Measurements from ENCODE around the gene TMPRSS11D.

The TMPRSS11D gene, protein sequence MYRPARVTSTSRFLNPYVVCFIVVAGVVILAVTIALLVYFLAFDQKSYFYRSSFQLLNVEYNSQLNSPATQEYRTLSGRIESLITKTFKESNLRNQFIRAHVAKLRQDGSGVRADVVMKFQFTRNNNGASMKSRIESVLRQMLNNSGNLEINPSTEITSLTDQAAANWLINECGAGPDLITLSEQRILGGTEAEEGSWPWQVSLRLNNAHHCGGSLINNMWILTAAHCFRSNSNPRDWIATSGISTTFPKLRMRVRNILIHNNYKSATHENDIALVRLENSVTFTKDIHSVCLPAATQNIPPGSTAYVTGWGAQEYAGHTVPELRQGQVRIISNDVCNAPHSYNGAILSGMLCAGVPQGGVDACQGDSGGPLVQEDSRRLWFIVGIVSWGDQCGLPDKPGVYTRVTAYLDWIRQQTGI

DNA sequence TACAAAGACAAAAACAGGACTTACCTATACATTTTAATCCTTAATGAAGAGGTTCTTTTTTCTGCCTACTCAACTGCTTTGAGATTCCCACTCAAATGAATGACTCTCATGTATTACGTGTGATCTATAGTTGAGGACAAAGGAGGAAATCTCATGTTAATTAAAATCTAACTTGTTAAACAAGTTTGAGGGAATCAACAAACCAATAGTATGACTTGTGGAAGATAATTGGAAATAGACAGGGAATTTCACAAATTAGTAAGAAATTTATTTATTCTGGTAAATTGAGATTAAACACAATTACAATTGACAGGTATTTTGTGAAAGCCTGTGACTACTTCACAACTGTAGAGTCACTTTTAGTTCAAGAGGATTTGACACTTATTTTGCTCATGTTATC is at the start of gene TMPRSS11D:
TMPRSS11D (minus strand) TSS at position 101 of the 400 bp plus-strand sequence; CDS start at position 32, 69 bp downstream.
- DNase-seq (ENCODE audit: low read depth in 2 of 2), result no peak

GRCh38 chr4:67933038-67933437 is 49.2 kb upstream of the TMPRSS11D start:
- no peak for DNase-seq (ENCODE audit: low read depth in 2 of 2)

DNA sequence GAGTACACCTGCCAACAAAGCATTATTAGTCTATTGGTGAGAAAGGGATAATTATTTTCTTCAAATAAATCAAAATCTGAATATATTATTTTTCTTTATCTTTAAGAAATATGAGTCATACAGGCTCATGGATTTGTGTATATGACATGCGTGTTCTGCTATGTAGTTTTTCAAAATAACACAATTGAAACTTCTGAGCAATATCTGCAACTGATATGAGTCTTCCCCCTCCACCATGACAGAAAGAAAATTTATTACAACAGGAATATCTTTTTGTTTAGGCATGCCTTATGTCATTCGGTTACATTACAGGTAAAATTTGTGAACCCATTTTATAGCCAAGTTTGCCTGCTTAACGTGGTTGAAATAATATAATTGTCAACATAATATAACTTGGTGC is 47.5 kb upstream of the TMPRSS11D start:
- no peak for DNase-seq (ENCODE audit: low read depth in 2 of 2)

DNA sequence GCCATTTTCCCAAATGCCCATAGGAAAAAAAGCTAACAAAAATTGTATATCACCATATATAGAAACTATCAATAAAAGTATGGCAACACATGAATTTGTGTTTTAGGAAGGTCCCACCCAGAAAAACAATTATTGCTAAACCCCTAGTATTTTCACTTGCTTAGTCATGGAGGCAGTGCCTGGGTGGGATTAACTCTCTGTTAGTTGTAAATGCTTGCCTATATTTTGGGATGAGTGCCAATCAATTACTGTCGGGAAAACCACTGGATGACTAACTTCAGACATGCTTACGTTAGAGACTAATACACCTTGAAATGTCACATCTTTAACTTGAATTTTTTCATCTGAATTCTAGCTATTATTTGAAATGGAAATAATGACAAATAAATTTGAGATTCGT is 45.6 kb upstream of the TMPRSS11D start:
- DNase-seq (ENCODE audit: low read depth in 2 of 2), result no peak

- no peak for DNase-seq (ENCODE audit: low read depth in 2 of 2)
These were observed 44.7 kb upstream of the TMPRSS11D start for GRCh38 chr4:67928546-67928945.

- no peak for DNase-seq (ENCODE audit: low read depth in 2 of 2)
These were observed 43.4 kb upstream of the TMPRSS11D start for GRCh38 chr4:67927251-67927650.

DNA sequence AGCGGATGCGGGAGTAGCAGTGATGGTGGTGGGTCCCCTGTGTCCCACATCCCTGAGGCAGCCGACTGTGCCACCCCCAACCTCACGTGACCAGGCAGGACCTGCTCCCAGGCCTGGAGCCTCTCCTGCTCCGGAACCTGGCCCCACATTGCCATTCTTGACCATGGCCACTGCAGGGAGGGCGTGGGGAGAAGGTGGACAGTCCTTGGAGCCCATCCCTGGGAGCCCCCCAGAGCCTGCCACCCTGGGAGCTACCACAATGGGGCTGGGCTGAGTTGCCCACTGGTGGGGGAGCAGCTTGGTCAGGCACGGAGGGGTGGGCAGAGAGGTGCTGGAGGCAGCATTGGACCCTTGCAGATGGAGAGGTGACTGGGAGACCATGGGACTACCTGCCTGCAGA is 42.7 kb upstream of the TMPRSS11D start:
- DNase-seq (ENCODE audit: low read depth in 2 of 2), result no peak

- no peak for DNase-seq (ENCODE audit: low read depth in 2 of 2)
These were observed 38.9 kb upstream of the TMPRSS11D start for GRCh38 chr4:67922697-67923096.

DNA sequence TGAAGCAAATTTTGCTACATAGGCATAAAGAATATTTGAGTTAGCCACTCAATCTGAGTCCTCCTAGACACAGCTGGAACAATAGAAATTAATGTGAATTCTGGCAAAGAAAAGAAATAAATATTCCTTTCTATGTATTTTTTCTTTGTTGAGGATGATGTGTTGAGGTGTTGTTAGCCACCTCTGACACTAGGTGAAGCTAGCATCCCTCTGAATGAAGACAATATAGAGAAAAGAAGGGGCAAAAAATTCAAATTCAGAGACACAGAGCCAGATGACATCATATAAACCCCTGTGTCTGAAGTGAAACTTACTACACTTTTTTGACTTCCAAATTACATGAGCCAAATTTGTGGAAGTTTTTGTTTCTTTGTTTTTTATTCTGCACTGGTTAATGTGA is 34.6 kb upstream of the TMPRSS11D start:
- DNase-seq (ENCODE audit: low read depth in 2 of 2), result no peak

DNA sequence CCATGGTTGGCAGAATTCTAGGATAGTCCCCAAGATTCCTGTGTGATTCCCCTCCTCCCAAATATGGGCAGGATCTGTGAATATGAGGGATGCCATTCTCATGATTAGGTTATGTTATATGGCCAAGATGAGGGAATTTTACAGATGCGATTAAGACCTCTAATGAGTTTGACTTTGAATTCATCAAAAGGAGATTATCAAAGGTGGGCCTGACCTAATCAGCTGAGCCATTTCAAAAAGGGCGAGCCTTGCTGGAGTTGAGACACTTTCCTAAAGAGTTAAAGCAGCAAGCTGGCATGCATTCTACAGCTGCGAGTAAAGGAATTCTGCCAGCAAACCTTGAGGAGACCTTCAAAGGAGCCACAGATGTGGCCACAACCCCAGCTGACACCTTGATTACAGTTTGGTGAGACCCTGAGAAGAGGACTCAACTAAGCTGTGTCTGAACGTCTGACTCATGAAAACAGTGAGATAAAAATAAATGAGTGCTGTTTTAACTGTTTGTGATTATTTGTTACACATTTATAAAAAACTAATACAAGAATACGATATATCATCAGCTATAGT is 31.7 kb upstream of the TMPRSS11D start:
- no peak for DNase-seq (ENCODE audit: low read depth in 2 of 2)

- no peak for DNase-seq (ENCODE audit: low read depth in 2 of 2)
These were observed 28.3 kb upstream of the TMPRSS11D start for GRCh38 chr4:67912080-67912479.

DNA sequence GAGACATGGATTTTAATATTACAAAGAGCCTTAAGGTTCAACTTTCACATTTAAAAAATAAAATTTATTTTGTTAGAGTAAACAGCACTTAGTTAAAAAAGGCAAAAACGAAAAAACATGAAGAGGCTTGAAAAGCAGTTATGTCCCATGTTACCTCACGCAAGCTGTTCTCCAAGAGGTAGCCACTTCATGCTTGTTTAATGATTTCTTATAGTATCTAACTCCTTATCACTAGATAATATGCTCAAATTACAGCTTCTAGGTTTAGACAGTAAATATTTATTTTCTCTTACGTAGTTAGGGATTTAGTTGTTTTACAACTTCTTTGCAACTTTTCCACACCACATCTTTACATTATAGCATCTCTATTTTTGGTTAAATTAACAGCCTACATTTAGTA is 27.8 kb upstream of the TMPRSS11D start:
- no peak for DNase-seq (ENCODE audit: low read depth in 2 of 2)

DNA sequence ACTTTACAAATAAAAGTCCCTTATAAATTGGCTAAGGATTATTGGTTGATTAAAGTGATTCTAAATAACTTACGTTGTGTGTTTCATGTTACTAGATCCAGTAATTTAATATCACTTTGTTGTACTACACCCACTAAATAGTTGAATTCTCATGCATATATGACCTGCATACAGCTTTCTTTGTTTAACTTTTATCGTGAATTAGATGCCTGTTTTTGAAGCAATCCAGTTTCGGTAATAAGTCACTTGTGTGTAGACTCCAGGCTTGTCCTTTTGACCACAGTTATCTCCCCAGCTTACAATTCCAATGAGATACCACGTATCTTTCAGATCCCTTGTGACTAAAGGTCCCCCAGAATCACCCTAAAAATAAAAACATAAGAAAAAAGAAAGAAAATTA is 27.3 kb upstream of the TMPRSS11D start:
- DNase-seq (ENCODE audit: low read depth in 2 of 2), result no peak

- DNase-seq (ENCODE audit: low read depth in 2 of 2), result no peak
These were observed 26.7 kb upstream of the TMPRSS11D start for GRCh38 chr4:67910585-67910905.

DNA sequence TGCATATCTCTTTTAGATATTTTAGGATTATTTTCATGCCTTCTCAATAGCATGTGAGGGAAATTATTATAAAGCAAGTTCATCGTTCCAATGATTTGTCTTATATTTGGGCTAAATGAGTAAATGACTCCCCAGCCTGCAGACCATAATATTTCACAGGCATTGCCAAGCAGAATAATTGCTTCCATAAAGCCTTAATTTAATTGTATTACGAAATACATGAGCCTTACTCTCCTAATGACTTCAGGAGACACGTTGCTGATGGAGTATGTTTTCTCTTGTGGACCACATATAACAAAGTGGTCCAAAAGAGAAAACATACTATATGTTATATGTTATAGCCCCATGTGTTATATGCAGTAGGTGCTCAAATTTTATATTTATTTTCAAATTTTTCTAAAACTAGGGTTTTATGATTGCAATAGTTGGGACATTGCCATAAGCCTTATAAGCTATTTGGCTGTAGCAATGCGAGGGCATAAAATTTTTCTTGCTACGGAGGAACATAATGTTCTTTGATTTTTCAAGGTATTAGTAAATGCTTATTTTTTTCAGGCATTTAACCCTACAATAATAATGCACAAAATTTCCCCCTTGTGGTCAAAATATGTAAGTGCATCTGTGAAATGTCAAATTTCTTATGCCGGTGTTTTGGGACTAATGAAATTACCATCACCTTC is 26.2 kb upstream of the TMPRSS11D start:
- DNase-seq (ENCODE audit: low read depth in 2 of 2), result no peak

- no peak for DNase-seq (ENCODE audit: low read depth in 2 of 2)
These were observed 23.8 kb upstream of the TMPRSS11D start for GRCh38 chr4:67907650-67908049.

DNA sequence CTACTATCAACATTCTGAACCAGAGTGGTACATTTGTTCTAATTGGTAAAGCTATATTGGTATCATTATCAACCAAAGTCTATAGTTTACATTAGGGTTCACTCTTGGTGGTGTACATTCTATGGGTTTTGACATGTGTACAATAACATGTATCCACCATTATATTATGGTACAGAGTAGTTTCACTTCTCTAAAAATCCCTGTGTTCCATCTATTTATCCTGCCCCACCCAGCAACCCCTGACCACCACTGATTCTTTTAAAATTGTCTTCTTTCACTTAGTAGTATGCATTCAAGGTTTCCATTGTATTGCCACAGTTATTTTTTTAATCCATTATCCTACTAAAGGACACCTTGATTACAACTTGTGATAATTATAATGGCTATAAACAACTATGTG is 15.3 kb upstream of the TMPRSS11D start:
- DNase-seq (ENCODE audit: low read depth in 2 of 2), result no peak

DNA sequence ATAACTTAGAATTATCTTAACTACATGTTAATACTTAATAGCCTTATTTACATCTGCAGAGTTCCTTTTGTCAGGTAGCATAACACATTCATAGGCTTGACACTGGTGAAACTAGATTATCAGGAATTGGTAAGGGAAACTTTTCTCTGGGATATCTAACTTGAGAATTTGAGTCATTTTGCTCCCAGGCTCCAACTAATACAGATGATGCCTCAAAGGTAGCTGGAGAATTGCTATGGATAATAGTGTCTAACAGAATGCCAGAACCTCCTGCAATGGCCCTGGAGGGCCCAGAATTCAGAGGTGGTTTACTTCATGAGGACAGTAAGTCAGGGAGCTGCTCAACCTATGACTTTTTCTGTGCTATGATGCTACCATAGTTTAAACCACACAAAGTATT is 13.9 kb upstream of the TMPRSS11D start:
- no peak for DNase-seq (ENCODE audit: low read depth in 2 of 2)

DNA sequence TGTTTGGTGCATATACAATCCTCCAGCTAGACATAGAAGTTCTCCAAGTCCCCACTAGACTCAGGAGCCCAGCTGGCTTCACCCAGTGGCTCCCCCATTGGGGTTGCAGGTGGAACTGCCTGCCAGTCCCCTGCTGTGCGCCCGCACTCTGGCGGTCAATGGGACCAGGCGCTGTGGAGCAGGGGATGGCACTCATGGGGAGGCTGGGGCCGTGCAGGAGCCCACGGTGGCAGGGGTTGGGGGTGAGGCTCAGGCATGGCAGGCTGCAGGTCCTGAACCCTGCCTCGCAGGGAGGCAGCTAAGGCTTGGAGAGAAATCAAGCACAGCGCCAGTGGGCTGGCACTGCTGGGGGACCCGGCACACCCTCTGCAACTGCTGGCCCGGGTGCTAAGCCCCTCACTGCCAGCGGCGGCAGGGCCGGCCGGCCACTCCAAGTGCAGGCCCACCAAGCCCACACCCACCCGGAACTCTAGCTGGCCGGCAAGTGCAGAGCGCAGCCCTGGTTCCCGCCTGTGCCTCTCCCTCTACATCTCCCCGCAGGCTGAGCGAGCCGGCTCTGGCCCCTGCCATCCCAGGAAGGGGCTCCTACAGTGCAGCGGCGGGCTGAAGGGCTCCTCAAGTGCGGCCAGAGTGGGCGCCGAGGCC is 12.7 kb upstream of the TMPRSS11D start:
- no peak for DNase-seq (ENCODE audit: low read depth in 2 of 2)

DNA sequence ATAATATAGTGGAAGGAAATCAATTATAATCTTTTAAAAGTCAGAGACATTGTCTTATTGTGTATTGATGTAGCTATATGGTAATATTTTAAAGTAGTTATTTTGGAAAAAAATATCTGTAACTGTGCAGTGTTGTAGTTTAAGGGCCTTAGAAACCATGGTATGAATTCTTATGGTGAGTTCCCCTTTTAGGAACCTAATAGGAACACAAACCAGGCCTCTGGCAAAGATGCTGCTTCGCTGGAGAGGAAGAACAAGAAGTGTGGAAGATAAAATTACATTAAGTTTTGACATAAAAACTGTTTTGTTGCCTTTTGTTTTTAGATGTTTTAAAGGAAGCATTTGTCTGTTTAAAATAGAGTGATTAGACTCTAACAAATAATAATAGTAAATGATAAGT is 10.9 kb upstream of the TMPRSS11D start:
- no peak for DNase-seq (ENCODE audit: low read depth in 2 of 2)

DNA sequence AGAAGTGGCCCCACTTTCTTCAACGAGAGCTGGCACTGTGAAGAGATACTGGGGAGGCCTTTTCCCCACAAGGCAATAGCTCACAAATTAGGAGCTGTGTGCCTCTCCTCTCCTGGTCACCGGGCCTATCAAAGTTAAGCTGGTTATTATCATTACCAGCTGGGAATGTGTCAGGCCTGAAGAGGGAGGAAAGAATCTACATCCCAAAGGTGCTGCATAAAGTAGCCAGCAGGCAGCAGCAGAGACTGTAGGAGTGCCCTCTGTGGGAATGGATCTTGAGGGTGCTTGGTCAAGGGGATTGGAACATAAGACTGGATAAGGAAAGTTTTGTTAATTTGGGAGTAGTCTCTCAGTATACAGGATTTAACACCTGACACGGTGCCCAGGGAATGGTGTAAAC is 9.1 kb upstream of the TMPRSS11D start:
- no peak for DNase-seq (ENCODE audit: low read depth in 2 of 2)

GRCh38 chr4:67892253-67892652 is 8.5 kb upstream of the TMPRSS11D start:
- DNase-seq (ENCODE audit: low read depth in 2 of 2), result no peak

DNA sequence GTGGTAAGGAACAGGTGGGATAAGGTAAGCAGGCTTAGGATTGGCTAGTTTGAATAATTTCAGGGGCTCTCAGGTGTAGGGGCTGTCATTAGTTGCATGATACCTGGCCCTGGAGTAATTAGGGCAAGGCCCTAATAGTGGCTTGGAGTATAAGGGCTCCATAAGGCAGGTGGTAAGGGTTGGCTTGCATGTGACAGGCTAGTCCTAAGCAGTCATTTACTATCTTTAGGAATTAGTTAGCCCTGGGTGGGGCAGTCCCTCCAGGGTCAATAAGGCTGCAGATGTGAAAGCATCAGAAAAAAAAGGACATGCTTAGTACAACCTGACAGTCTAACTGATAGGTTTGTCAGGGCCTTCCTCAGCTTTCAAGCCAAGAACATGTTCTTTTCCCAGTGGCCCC is 7.8 kb upstream of the TMPRSS11D start:
- DNase-seq (ENCODE audit: low read depth in 2 of 2), result no peak

All from activated CD4-positive, alpha-beta T cell treated with anti-CD3 and anti-CD28 coated beads for 24 hours (primary cell).